Parathyroid adenoma (tissue), 2 donors: ENCODE measurements around the gene ZNF140.

Source experiments
- H2AFZ ChIP-seq: fragments of 300-600 bp; sonication (generic); one replicate; pipeline ENCODE4 v1.7.0; 2017; ENCODE audit warnings: antibody characterized with exemption, mild to moderate bottlenecking
- H3K27ac ChIP-seq: fragments of 300-600 bp; sonication (generic); one replicate; pipeline ENCODE4 v1.7.0; 2017
- H3K27me3 ChIP-seq: fragments of 300-600 bp; sonication (generic); one replicate; pipeline ENCODE4 v1.7.0; 2017; ENCODE audit warnings: low read length; ENCODE audit not compliant: control insufficient read depth, insufficient read depth
- H3K36me3 ChIP-seq: fragments of 300-600 bp; sonication (generic); one replicate; pipeline ENCODE4 v1.7.0; 2017; ENCODE audit warnings: low read length; ENCODE audit not compliant: control insufficient read depth, insufficient read depth
- H3K4me1 ChIP-seq: fragments of 300-600 bp; sonication (generic); one replicate; pipeline ENCODE4 v1.7.0; 2017; ENCODE audit warnings: control low read depth
- H3K4me2 ChIP-seq: fragments of 300-600 bp; sonication (generic); one replicate; pipeline ENCODE4 v1.7.0; 2017; ENCODE audit warnings: low read length
- H3K4me3 ChIP-seq: fragments of 300-600 bp; sonication (generic); one replicate; pipeline ENCODE4 v1.7.0; 2017; ENCODE audit warnings: low read depth, low read length
- H3K79me2 ChIP-seq: fragments of 300-600 bp; sonication (generic); one replicate; pipeline ENCODE4 v1.7.0; 2017; ENCODE audit warnings: control low read depth
- H3K9ac ChIP-seq: fragments of 300-600 bp; sonication (generic); one replicate; pipeline ENCODE4 v1.7.0; 2017; ENCODE audit warnings: mild to moderate bottlenecking
- H3K9me3 ChIP-seq: fragments of 300-600 bp; sonication (generic); one replicate; pipeline ENCODE4 v1.7.0; 2017; ENCODE audit warnings: low read length; ENCODE audit not compliant: control insufficient read depth
- TF ChIP-seq, protein P1 (sequence below): fragments of 300-600 bp; sonication (generic); IDR thresholded peaks from one replicate; pipeline ENCODE4 v1.7.0; 2017; ENCODE audit warnings: antibody characterized with exemption, mild to moderate bottlenecking
- donor health status: primary hyperparathyroidism.

The ZNF140 gene

DNA sequence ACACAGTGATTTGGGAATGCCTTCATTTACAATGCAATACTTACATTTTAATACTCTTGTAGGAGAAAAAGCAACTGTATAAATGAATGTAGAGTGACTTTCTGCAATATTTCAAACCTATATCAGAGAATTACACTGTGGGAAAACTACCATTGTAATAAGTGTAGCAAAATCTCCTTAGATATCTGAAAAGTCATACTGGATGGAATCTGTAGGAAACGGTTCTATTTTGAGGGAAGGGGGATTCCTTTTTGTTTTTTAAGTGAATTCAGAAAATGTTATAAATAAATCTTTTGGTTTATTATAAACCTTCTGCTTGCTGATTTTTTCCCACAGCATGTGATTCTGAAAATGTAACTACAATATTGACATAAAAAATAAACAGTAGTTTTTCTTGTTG is 26.4 kb downstream of the ZNF140 start:
- Histone ChIP-seq H3K9ac (no peak overlapping the region), H3K4me1 (no peaks in the 10 kb centered on the region), H3K4me3 (no peak overlapping the region), H3K79me2 (no peaks in the 10 kb centered on the region), H3K27me3 (no peaks in the 10 kb centered on the region), H3K4me2 (no peak overlapping the region), H3K9me3 (peaks cover 31% of the 10 kb centered on the region), H3K27ac (no peak overlapping the region), H3K36me3 (peaks cover 50% of the 10 kb centered on the region), H2AFZ (no peak overlapping the region)
- TF ChIP-seq, protein P1, sequence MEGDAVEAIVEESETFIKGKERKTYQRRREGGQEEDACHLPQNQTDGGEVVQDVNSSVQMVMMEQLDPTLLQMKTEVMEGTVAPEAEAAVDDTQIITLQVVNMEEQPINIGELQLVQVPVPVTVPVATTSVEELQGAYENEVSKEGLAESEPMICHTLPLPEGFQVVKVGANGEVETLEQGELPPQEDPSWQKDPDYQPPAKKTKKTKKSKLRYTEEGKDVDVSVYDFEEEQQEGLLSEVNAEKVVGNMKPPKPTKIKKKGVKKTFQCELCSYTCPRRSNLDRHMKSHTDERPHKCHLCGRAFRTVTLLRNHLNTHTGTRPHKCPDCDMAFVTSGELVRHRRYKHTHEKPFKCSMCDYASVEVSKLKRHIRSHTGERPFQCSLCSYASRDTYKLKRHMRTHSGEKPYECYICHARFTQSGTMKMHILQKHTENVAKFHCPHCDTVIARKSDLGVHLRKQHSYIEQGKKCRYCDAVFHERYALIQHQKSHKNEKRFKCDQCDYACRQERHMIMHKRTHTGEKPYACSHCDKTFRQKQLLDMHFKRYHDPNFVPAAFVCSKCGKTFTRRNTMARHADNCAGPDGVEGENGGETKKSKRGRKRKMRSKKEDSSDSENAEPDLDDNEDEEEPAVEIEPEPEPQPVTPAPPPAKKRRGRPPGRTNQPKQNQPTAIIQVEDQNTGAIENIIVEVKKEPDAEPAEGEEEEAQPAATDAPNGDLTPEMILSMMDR, result no peak

DNA sequence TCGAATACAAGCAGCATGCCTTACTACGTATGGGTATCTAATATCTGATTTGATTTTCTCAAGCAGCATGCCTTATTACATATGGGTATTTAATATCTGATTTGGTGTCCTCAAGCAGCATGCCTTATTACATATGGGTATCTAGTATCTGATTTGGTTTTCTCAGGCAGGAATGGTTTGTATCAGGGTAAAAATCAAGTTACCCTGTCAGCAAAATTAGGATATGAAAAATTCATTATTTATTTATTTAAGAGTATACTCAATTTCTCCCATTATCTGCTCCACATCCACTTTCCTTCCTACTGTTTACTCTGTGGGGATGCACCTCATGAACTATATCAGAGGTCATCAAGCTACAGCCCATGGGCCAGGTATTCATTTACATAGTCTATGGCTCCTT is 27.4 kb downstream of the ZNF140 start:
- Histone ChIP-seq H3K9ac (no peak overlapping the region), H3K27me3 (no peaks in the 10 kb centered on the region), H3K79me2 (no peaks in the 10 kb centered on the region), H3K4me1 (no peaks in the 10 kb centered on the region), H3K4me3 (no peak overlapping the region), H2AFZ (no peak overlapping the region), H3K9me3 (peaks cover 28% of the 10 kb centered on the region), H3K27ac (no peak overlapping the region), H3K4me2 (no peak overlapping the region), H3K36me3 (peaks cover 44% of the 10 kb centered on the region)
- TF ChIP-seq, protein P1, result no peak

DNA sequence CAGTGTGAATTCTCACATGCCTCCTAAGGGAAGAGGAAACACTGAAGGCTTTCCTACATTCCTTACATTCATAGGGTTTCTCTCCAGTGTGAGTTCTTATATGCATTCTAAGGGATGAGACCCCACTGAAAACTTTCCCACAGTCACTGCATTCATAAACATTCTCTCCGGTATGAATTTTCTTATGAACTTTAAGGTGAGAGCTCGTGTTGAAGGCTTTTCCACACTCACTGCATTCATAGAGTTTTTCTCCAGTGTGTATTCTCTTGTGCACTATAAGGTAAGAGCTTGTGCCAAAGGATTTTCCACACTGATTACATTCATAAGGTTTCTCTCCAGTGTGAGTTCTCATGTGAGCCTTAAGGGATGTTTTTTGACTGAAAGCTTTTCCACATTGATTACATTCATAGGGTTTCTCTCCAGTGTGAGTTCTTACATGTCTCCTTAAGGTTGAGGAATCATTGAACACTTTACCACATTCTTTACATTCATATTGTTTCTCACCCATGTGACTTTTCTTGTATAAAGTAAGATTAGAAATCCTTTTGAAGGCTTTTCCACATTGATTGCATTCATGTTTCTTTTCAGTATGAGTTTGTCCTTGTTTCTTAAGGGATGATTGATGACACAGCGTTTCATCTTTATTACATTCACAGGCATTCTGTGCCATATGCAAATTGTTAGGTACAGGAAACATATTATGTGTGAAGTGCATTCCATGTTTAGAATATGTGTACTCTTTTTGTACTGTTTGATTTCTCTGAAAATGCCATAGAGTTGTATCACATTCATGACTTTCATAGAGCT is 39.9 kb downstream of the ZNF140 start:
- Histone ChIP-seq H3K4me3 (no peak overlapping the region), H3K9me3 (peaks cover 24% of the 10 kb centered on the region), H3K9ac (no peak overlapping the region), H3K79me2 (no peaks in the 10 kb centered on the region), H3K27ac (no peak overlapping the region), H3K36me3 (peaks cover 14% of the 10 kb centered on the region), H2AFZ (no peak overlapping the region), H3K27me3 (no peaks in the 10 kb centered on the region), H3K4me2 (no peak overlapping the region), H3K4me1 (no peaks in the 10 kb centered on the region)
- TF ChIP-seq, protein P1, result no peak

DNA sequence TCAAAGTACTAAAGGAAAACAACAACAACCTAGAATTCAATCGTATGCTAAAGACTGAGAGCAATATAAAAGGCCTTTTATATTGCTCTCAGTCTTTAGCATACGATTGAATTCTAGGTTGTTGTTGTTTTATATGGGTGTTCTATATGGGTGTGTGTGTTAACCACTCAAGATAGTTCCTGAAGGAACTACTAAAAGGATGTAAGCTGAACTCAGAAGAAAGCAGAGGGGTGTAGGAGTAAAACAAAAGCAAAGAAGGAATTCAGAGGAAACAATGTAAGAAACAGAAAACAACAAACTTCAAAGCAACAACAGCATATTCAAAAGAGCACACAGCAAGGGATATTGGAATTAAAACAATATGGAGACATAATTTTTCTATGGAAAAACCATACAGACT is 44.0 kb downstream of the ZNF140 start:
- TF ChIP-seq, protein P1, result no peak
- Histone ChIP-seq H3K79me2 (no peaks in the 10 kb centered on the region), H3K4me3 (no peak overlapping the region), H3K9ac (no peak overlapping the region), H3K4me2 (no peak overlapping the region), H3K36me3 (peaks cover 13% of the 10 kb centered on the region), H3K4me1 (no peaks in the 10 kb centered on the region), H3K27me3 (no peaks in the 10 kb centered on the region), H2AFZ (no peak overlapping the region), H3K9me3 (peaks cover 16% of the 10 kb centered on the region), H3K27ac (no peak overlapping the region)
